Stimulated activated CD4-positive, alpha-beta T cell treated with anti-CD3 and anti-CD28 coated beads, TNF-alpha, amount 100 ng/mL, for 1 hour (primary cell): Measurements from ENCODE around the gene TCEAL3.
"Not testable (repeated sequence)": the region's sequence is repeated elsewhere in the genome, so short reads cannot be mapped to it uniquely, and the experiment has no call there.

Experiments used
- DNase-seq, 3 donors: peaks; one replicate each; pipeline ENCODE4 v3.0.0-alpha.2; 2020; ENCODE audit warnings: low read depth in 3 of 3, low spot score in 1 of 3

The TCEAL3 gene

GRCh38 chrX:103624111-103624510, 16.3 kb downstream of the TCEAL3 start:
- DNase-seq = no peak

GRCh38 chrX:103626855-103627254, 19.1 kb downstream of the TCEAL3 start:
- DNase-seq = no peak

GRCh38 chrX:103628386-103629317, 20.9 kb downstream of the TCEAL3 start, which contains the start of gene TCEAL1:
Gene TCEAL1, plus strand, starts transcription at chrX:103628975. Its CDS starts 942 bp downstream, at chrX:103629917.
- DNase-seq = no peak

- DNase-seq = no peak
These were observed 21.8 kb downstream of the TCEAL3 start for GRCh38 chrX:103629318-103630170.

- no peak for DNase-seq
These were observed 22.4 kb downstream of the TCEAL3 start for GRCh38 chrX:103630171-103630511.

- DNase-seq = no peak
These were observed 23.4 kb downstream of the TCEAL3 start for GRCh38 chrX:103631145-103631544.

GRCh38 chrX:103635436-103635835, 27.7 kb downstream of the TCEAL3 start:
- DNase-seq = no peak

- DNase-seq = no peak
These were observed 30.0 kb downstream of the TCEAL3 start for GRCh38 chrX:103637604-103638338.

- DNase-seq = not testable (repeated sequence)
These were observed 30.9 kb downstream of the TCEAL3 start for GRCh38 chrX:103638479-103639346.

GRCh38 chrX:103640401-103641155, 32.8 kb downstream of the TCEAL3 start:
- no peak for DNase-seq

GRCh38 chrX:103644125-103644524, 36.4 kb downstream of the TCEAL3 start:
- no peak for DNase-seq

- no peak for DNase-seq
These were observed 39.9 kb downstream of the TCEAL3 start for GRCh38 chrX:103647630-103648029.

- DNase-seq = no peak
These were observed 43.5 kb downstream of the TCEAL3 start for GRCh38 chrX:103651151-103651773.

GRCh38 chrX:103655230-103656000, 47.7 kb downstream of the TCEAL3 start:
- DNase-seq = not testable (repeated sequence)

GRCh38 chrX:103656617-103657016, 48.9 kb downstream of the TCEAL3 start:
- no peak for DNase-seq

GRCh38 chrX:103657066-103657465, 49.3 kb downstream of the TCEAL3 start:
- not testable (repeated sequence) for DNase-seq

GRCh38 chrX:103658681-103659433, 51.1 kb downstream of the TCEAL3 start:
- no peak for DNase-seq

- not testable (repeated sequence) for DNase-seq
These were observed 51.7 kb downstream of the TCEAL3 start for GRCh38 chrX:103659460-103659859.
